ENCODE measurements around the gene PPM1H. TPM values are rescaled to one million over a fixed set of nuclear protein-coding genes. Genes with fewer than 3 reads are reported as not detected.

The PPM1H gene
- polyA plus RNA-seq, 1 of the 3 experiments (the other 2 are of a cell fraction) = 0.13 TPM

DNA sequence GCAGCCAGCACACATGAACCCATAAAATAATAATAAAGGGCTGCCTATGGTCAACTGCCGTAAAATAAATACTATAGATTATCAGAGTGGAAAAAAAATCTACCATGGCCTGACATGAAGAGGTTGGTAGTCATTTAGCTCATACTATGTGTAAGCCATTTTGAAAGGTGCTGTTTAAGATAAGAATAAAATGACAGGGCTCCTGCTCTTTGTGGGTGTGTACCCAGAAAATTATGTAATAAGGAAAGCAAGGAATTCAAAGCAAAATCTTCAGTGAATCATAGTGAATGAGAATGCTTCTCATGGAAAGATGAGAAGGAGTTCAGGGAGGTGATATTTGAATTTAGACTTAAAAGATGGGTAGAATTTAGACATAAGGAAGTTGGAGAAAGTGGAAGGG, 42.9 kb upstream of the PPM1H start:
- CTCF ChIA-PET = no interaction called here
- H4K20me1 ChIP-seq (ENCODE audit: insufficient read depth) = no peaks in the 10 kb centered on the region
- H3F3A ChIP-seq (replicated peaks; ENCODE audit: insufficient read depth) = no peaks in the 10 kb centered on the region
- H3K79me2 ChIP-seq (ENCODE audit: insufficient read depth) = no peaks in the 10 kb centered on the region
- no peak for DNase-seq
- H3K27ac ChIP-seq (ENCODE audit: low read depth in 2 of 2, low read length in 1 of 2) = no peak overlapping the region
- no peak overlapping the region for H3K4me3 ChIP-seq (ENCODE audit: low read depth in 2 of 2, low read length in 1 of 2)
- H3K9ac ChIP-seq = no peak overlapping the region
- WGBS (ENCODE audit: low lambda C conversion rate) = 17% methylated on average over 1 of the region's 1 CpG
- POLR2A ChIA-PET = no interaction called here
- H2AFZ ChIP-seq (ENCODE audit: low read depth) = no peak overlapping the region
- H3K9me2 ChIP-seq = no peaks in the 10 kb centered on the region
- 0 out of 2 replicates have a peak, but pooled peaks cover 15% of the 10 kb centered on the region for H3K27me3 ChIP-seq (ENCODE audit: insufficient read depth)
- no peaks in the 10 kb centered on the region for H3K4me1 ChIP-seq (ENCODE audit: control insufficient read depth in 1 of 2, insufficient read depth in 2 of 2, low read depth in 1 of 2, low read length in 1 of 2)
- H3K36me3 ChIP-seq (replicated peaks in 1 of 2; ENCODE audit: control insufficient read depth in 1 of 2, insufficient read depth in 2 of 2, low read length in 1 of 2) = no peaks in the 10 kb centered on the region
- H3K9me3 ChIP-seq = no peaks in the 10 kb centered on the region
- TF ChIP-seq, protein P1, sequence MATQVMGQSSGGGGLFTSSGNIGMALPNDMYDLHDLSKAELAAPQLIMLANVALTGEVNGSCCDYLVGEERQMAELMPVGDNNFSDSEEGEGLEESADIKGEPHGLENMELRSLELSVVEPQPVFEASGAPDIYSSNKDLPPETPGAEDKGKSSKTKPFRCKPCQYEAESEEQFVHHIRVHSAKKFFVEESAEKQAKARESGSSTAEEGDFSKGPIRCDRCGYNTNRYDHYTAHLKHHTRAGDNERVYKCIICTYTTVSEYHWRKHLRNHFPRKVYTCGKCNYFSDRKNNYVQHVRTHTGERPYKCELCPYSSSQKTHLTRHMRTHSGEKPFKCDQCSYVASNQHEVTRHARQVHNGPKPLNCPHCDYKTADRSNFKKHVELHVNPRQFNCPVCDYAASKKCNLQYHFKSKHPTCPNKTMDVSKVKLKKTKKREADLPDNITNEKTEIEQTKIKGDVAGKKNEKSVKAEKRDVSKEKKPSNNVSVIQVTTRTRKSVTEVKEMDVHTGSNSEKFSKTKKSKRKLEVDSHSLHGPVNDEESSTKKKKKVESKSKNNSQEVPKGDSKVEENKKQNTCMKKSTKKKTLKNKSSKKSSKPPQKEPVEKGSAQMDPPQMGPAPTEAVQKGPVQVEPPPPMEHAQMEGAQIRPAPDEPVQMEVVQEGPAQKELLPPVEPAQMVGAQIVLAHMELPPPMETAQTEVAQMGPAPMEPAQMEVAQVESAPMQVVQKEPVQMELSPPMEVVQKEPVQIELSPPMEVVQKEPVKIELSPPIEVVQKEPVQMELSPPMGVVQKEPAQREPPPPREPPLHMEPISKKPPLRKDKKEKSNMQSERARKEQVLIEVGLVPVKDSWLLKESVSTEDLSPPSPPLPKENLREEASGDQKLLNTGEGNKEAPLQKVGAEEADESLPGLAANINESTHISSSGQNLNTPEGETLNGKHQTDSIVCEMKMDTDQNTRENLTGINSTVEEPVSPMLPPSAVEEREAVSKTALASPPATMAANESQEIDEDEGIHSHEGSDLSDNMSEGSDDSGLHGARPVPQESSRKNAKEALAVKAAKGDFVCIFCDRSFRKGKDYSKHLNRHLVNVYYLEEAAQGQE (IDR thresholded peaks at IDR 0.05; ENCODE audit: low read depth, low read length) = no peak
- TF ChIP-seq JUND (IDR thresholded peaks at IDR 0.05) (no peak), FOXM1 (IDR thresholded peaks at IDR 0.05; ENCODE audit: low read depth) (no peak), SIN3A (IDR thresholded peaks at IDR 0.05; ENCODE audit: borderline replicate concordance, low read depth, low read length) (no peak), MEF2A (IDR thresholded peaks at IDR 0.05; ENCODE audit: borderline replicate concordance, low read depth) (no peak), MXI1 (IDR thresholded peaks at IDR 0.05; ENCODE audit: low read depth, low read length) (no peak), RCOR1 (IDR thresholded peaks at IDR 0.05; ENCODE audit: low read length) (no peak), NRF1 (IDR thresholded peaks at IDR 0.05; ENCODE audit: low read depth, low read length) (no peak), GABPA (IDR thresholded peaks at IDR 0.05; ENCODE audit: low read depth) (no peak), RAD21 (IDR thresholded peaks at IDR 0.05; ENCODE audit: low read length) (no peak), CHD2 (IDR thresholded peaks at IDR 0.05; ENCODE audit: low read length, partially characterized antibody) (no peak), YY1 (IDR thresholded peaks at IDR 0.05; ENCODE audit: low read depth) (no peak), SMC3 (IDR thresholded peaks at IDR 0.05; ENCODE audit: low read depth, low read length) (no peak), TCF12 (IDR thresholded peaks at IDR 0.05) (no peak)
- TF ChIP-seq, protein P2, sequence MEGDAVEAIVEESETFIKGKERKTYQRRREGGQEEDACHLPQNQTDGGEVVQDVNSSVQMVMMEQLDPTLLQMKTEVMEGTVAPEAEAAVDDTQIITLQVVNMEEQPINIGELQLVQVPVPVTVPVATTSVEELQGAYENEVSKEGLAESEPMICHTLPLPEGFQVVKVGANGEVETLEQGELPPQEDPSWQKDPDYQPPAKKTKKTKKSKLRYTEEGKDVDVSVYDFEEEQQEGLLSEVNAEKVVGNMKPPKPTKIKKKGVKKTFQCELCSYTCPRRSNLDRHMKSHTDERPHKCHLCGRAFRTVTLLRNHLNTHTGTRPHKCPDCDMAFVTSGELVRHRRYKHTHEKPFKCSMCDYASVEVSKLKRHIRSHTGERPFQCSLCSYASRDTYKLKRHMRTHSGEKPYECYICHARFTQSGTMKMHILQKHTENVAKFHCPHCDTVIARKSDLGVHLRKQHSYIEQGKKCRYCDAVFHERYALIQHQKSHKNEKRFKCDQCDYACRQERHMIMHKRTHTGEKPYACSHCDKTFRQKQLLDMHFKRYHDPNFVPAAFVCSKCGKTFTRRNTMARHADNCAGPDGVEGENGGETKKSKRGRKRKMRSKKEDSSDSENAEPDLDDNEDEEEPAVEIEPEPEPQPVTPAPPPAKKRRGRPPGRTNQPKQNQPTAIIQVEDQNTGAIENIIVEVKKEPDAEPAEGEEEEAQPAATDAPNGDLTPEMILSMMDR (IDR thresholded peaks at IDR 0.05) = no peak
- TF ChIP-seq, protein P3, sequence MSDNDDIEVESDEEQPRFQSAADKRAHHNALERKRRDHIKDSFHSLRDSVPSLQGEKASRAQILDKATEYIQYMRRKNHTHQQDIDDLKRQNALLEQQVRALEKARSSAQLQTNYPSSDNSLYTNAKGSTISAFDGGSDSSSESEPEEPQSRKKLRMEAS (IDR thresholded peaks at IDR 0.05; ENCODE audit: low read depth) = no peak
- H3K4me2 ChIP-seq = no peak overlapping the region
